ENCODE results near the gene SLC37A3.
"Not testable (repeated sequence)": the region's sequence is repeated elsewhere in the genome, so short reads cannot be mapped to it uniquely, and the experiment has no call there.

Gene SLC37A3

GRCh38 chr7:140345426-140345825, 52.9 kb downstream of the SLC37A3 start:
- DNase-seq = no peak

GRCh38 chr7:140342727-140343514, 55.4 kb downstream of the SLC37A3 start:
- DNase-seq = peak; percentile 75

GRCh38 chr7:140338959-140339358, 59.4 kb downstream of the SLC37A3 start:
- not testable (repeated sequence) for DNase-seq

GRCh38 chr7:140334341-140335057, 63.8 kb downstream of the SLC37A3 start:
- DNase-seq = peak; percentile 85

- DNase-seq = no peak
These were observed 64.6 kb downstream of the SLC37A3 start for GRCh38 chr7:140333686-140334085.

GRCh38 chr7:140333223-140333622, 65.1 kb downstream of the SLC37A3 start:
- no peak for DNase-seq

GRCh38 chr7:140330595-140330994, 67.7 kb downstream of the SLC37A3 start:
- no peak for DNase-seq

- DNase-seq = no peak
These were observed 68.2 kb downstream of the SLC37A3 start for GRCh38 chr7:140330128-140330527.

- peak; percentile 17 for DNase-seq
These were observed 71.1 kb downstream of the SLC37A3 start for GRCh38 chr7:140327261-140327661.

GRCh38 chr7:140326116-140326928, 72.0 kb downstream of the SLC37A3 start:
- DNase-seq = peak; percentile 64

GRCh38 chr7:140325600-140325999, 72.7 kb downstream of the SLC37A3 start:
- DNase-seq = no peak

GRCh38 chr7:140324714-140325113, 73.6 kb downstream of the SLC37A3 start:
- DNase-seq = no peak

GRCh38 chr7:140322759-140323158, 75.6 kb downstream of the SLC37A3 start:
- no peak for DNase-seq

- not testable (repeated sequence) for DNase-seq
These were observed 78.3 kb downstream of the SLC37A3 start for GRCh38 chr7:140320078-140320477.

GRCh38 chr7:140317999-140318398, 80.3 kb downstream of the SLC37A3 start:
- no peak for DNase-seq

GRCh38 chr7:140317597-140317996, 80.7 kb downstream of the SLC37A3 start:
- no peak for DNase-seq

- DNase-seq = no peak
These were observed 82.1 kb downstream of the SLC37A3 start for GRCh38 chr7:140316165-140316661.

- peak; percentile 37 for DNase-seq
These were observed 82.7 kb downstream of the SLC37A3 start for GRCh38 chr7:140315498-140316164.

GRCh38 chr7:140314573-140315480, 83.5 kb downstream of the SLC37A3 start:
- no peak for DNase-seq

- DNase-seq = no peak
These were observed 86.0 kb downstream of the SLC37A3 start for GRCh38 chr7:140312141-140312846.

GRCh38 chr7:140311128-140311527, 87.2 kb downstream of the SLC37A3 start:
- not testable (repeated sequence) for DNase-seq

Data from NCI-H82 (cell line).